ENCODE results near the gene PBXIP1.
A peak's percentile ranks its signal among the peaks of the same experiment; 100 is the strongest.

Gene PBXIP1

GRCh38 chr1:155002464-155003226, 46.7 kb upstream of the PBXIP1 start, which contains the start of gene ZBTB7B:
ZBTB7B (plus strand) TSS chr1:155002802; CDS start chr1:155014661, 11,859 bp downstream.
- no peak for TF ChIP-seq CTCF (conservative IDR thresholded peaks at IDR 0.05)
- peak; percentile 53; the same call in 1 of the 2 replicates for TF ChIP-seq ZFX (IDR thresholded peaks at IDR 0.05)
- H3K27ac ChIP-seq: peak within 1 kb of the TSS; percentile 99

DNA sequence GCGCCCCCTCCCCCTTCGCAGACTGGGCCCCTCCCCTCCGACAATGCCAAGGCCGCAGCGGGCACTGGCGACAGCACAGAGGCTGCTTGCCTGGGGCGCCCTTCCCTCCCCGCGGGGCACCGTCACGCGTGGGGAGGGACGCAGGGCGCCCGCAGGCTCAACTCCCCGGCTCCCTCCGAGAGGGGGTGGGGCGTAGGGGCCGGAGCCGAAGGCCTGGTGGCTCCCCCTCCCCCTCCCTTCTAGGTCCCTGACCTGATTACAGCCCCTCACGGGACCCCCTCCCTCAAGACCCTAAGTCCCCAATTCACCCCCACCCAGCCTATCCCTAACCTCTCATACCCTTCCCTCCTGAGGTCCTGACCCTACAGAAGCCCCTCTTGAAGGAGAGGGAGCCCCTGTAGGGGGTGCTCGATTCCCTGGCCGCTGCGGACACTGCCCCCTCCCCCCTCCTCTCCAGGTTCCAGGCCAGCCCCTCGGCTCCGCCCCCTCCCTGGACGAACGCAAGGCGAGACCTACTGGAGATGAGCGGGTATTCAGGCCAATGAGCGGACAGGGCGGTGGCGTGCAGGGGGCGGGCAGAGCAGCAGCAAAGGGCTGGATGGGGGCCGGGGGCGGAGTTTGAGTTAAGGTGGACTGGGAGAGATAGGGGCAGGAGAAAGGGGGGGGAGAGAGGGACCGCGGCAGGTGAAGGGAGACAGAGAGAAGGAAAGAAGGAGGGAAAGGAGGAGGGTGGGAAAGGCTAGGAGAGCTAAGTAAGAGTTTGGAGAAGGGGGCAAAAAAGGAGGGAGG, 46.0 kb upstream of the PBXIP1 start:
- TF ChIP-seq CTCF (conservative IDR thresholded peaks at IDR 0.05) (no peak; the same call in 1 of the 2 replicates), ZFX (IDR thresholded peaks at IDR 0.05) (no peak)
- H3K27ac ChIP-seq: peak overlapping the region; percentile 99

- TF ChIP-seq ZFX (IDR thresholded peaks at IDR 0.05) (no peak), CTCF (conservative IDR thresholded peaks at IDR 0.05) (no peak)
- H3K27ac ChIP-seq: peak overlapping the region; percentile 99
Measured at GRCh38 chr1:155001425-155001674, 45.5 kb upstream of the PBXIP1 start.

- H3K27ac ChIP-seq: peak overlapping the region; percentile 99
- TF ChIP-seq ZFX (IDR thresholded peaks at IDR 0.05) (no peak; the same call in 1 of the 2 replicates), CTCF (conservative IDR thresholded peaks at IDR 0.05) (no peak)
Measured at GRCh38 chr1:155000726-155001424, 45.0 kb upstream of the PBXIP1 start.

- peak overlapping the region; percentile 99 for H3K27ac ChIP-seq
- no peak for TF ChIP-seq CTCF (conservative IDR thresholded peaks at IDR 0.05)
- no peak for TF ChIP-seq ZFX (IDR thresholded peaks at IDR 0.05)
Measured at GRCh38 chr1:155000411-155000725, 44.5 kb upstream of the PBXIP1 start.

DNA sequence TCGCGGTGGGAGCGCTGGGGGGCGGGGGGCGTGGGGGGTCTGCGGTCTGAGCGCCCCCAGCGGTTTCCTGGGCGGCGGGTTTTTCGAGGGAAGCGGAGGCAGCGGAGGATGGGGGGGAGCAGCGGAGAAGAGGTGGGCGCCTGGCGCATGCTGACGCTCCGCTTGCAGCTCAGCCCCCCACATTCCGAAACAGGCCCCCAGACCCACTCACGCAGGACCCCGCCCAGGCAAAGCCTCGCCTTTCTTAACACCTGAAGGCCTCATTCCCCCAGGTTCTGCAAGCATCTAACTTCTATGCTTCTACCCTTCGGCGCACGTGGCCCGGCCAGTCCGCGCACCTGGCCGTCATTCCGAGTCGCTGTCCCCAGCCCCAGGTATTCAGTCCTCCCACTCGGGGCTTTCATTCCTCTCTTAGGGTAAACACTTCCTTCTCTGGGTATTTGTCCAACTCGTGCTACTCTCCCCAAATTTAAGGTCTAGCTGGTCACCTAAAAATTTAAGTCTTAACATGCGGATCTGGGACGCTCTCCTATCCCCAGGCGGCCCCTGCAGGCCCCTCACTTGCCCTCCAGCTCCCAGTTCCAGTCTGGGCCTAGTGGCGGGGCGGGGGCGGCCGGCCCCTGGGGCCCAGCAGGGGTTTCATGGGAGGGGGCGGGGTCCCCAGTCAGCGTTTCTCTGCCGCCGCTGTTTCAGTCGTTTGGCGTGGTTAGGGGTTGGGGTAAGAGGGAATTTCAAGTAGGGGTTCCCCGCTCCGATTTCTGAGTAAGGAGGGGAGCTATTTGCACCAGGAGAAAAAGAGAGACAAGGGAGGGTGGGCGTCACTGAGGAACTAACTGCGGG, 43.9 kb upstream of the PBXIP1 start:
- TF ChIP-seq CTCF (conservative IDR thresholded peaks at IDR 0.05) (no peak), ZFX (IDR thresholded peaks at IDR 0.05) (no peak)
- H3K27ac ChIP-seq: peak overlapping the region; percentile 99
